ENCODE measurements around the gene C16orf90.

C16orf90 gene

GRCh38 chr16:3459401-3460090, 35.7 kb downstream of the C16orf90 start:
- Histone ChIP-seq H3K9me3 (no peaks in the 10 kb centered on the region), H3K27me3 (no peaks in the 10 kb centered on the region), H3K36me3 (no peaks in the 10 kb centered on the region; the same call in 1 of the 2 replicates), H3K4me1 (peaks cover 8% of the 10 kb centered on the region), H3K4me3 (ENCODE audit: low read depth, low read length) (peak overlapping the region; percentile 91)
- no peak for DNase-seq
- TF ChIP-seq CTCF (IDR thresholded peaks at IDR 0.05; ENCODE audit: low read depth, low read length), result no peak

GRCh38 chr16:3458852-3459361, 36.4 kb downstream of the C16orf90 start:
- Histone ChIP-seq H3K27me3 (no peaks in the 10 kb centered on the region), H3K9me3 (no peaks in the 10 kb centered on the region), H3K4me1 (peaks cover 8% of the 10 kb centered on the region), H3K4me3 (ENCODE audit: low read depth, low read length) (peak overlapping the region; percentile 91), H3K36me3 (no peaks in the 10 kb centered on the region; the same call in 1 of the 2 replicates)
- no peak for DNase-seq
- no peak for TF ChIP-seq CTCF (IDR thresholded peaks at IDR 0.05; ENCODE audit: low read depth, low read length)

- Histone ChIP-seq H3K9me3 (no peaks in the 10 kb centered on the region), H3K4me3 (ENCODE audit: low read depth, low read length) (peak overlapping the region; percentile 91), H3K36me3 (no peaks in the 10 kb centered on the region; the same call in 1 of the 2 replicates), H3K4me1 (peaks cover 8% of the 10 kb centered on the region), H3K27me3 (no peaks in the 10 kb centered on the region)
- TF ChIP-seq CTCF (IDR thresholded peaks at IDR 0.05; ENCODE audit: low read depth, low read length), result no peak
- DNase-seq, result no peak
These were observed 36.9 kb downstream of the C16orf90 start for GRCh38 chr16:3458278-3458851.

GRCh38 chr16:3457434-3458252, 37.6 kb downstream of the C16orf90 start:
- DNase-seq, result peak; percentile 95
- Histone ChIP-seq H3K36me3 (no peaks in the 10 kb centered on the region; the same call in 1 of the 2 replicates), H3K4me1 (peaks cover 8% of the 10 kb centered on the region), H3K27me3 (no peaks in the 10 kb centered on the region), H3K4me3 (ENCODE audit: low read depth, low read length) (peak overlapping the region; percentile 91), H3K9me3 (no peaks in the 10 kb centered on the region)
- TF ChIP-seq CTCF (IDR thresholded peaks at IDR 0.05; ENCODE audit: low read depth, low read length), result peak; percentile 46

GRCh38 chr16:3454631-3455147, 40.6 kb downstream of the C16orf90 start:
- TF ChIP-seq CTCF (IDR thresholded peaks at IDR 0.05; ENCODE audit: low read depth, low read length), result no peak
- no peak overlapping the region for H3K4me3 ChIP-seq (ENCODE audit: low read depth, low read length)
- H3K36me3 ChIP-seq, result no peaks in the 10 kb centered on the region; the same call in 1 of the 2 replicates
- no peaks in the 10 kb centered on the region for H3K27me3 ChIP-seq
- DNase-seq, result no peak
- H3K4me1 ChIP-seq, result peaks cover 8% of the 10 kb centered on the region
- H3K9me3 ChIP-seq, result no peaks in the 10 kb centered on the region
